OCI-LY3 (cell line): ENCODE data around the gene LYSMD2.

Experiments
- EZH2phosphoT487 ChIP-seq: fragments of 200-600 bp; shearing (Covaris generic); IDR thresholded peaks from 2 replicates; pipeline ENCODE4 v1.6.1; 2018; ENCODE audit warnings: antibody characterized with exemption, mixed run types, low read depth
- TF ChIP-seq, protein P1 (sequence below): fragments of 200-600, 300-600 bp; sonication (generic); IDR thresholded peaks from 2 replicates; pipeline ENCODE4 v1.5.1; 2014; ENCODE audit warnings: antibody characterized with exemption, low read length, low read depth

DNA sequence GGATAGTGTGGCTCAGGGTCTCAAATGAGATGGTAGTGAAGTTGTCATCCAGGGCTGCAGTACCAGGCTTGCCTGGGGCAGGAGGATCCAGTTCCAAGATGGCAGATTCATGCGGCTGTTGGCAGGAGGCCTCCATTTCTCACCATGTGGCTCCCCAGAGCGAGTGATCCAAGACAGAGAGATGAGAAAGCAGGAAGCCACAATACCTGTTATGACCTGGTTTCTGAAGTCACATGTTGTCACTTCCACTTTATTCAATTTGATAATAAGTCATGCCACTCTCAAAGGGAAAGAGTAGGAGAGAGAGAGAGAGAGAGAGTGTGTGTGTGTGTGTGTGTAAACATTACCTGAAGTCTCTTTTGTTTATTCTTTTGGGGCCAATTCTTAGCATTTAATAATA is 44.1 kb upstream of the LYSMD2 start:
- TF ChIP-seq, protein P1, sequence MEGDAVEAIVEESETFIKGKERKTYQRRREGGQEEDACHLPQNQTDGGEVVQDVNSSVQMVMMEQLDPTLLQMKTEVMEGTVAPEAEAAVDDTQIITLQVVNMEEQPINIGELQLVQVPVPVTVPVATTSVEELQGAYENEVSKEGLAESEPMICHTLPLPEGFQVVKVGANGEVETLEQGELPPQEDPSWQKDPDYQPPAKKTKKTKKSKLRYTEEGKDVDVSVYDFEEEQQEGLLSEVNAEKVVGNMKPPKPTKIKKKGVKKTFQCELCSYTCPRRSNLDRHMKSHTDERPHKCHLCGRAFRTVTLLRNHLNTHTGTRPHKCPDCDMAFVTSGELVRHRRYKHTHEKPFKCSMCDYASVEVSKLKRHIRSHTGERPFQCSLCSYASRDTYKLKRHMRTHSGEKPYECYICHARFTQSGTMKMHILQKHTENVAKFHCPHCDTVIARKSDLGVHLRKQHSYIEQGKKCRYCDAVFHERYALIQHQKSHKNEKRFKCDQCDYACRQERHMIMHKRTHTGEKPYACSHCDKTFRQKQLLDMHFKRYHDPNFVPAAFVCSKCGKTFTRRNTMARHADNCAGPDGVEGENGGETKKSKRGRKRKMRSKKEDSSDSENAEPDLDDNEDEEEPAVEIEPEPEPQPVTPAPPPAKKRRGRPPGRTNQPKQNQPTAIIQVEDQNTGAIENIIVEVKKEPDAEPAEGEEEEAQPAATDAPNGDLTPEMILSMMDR = no peak
- TF ChIP-seq EZH2phosphoT487 = no peak
